ENCODE data around the gene AFF1.
"Not testable (repeated sequence)": the region's sequence is repeated elsewhere in the genome, so short reads cannot be mapped to it uniquely, and the experiment has no call there.

AFF1 gene

DNA sequence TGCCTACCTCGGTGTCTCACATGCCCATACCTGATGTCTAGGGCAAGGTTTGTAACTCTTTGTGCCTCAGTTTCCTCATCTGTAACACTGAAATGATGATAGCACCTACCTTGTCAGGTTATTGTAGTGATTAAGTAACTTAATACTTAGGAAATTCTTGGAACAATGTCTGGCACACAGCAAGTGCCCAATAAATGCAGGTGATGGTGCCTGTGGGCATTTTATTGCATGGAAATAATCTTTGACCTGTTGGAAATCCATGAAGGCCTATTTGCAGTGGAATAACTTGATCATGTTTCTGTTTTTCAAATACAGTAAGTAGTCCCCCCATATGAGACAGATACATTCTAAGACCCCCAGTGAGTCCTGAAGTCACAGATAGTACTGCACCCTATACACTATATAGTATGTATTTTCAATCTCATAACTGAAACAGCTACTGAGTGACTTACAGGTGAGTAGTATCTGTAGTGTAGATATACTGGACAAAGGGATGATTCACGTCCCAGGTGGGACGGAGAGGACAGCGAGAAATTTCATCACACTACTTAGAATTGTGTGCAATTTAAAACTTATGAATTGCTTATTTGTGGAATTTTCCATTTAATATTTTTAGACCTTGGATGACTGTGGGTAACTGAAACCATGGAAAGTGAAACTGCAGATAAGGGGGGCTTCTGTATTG, 42.1 kb downstream of the AFF1 start:
- TF ChIP-seq CTCF (IDR thresholded peaks at IDR 0.05; ENCODE audit: borderline replicate concordance, control extremely low read depth, extremely low read depth, insufficient read depth, missing control alignments) = no peak
- DNase-seq (ENCODE audit: low spot score) = no peak
- in situ Hi-C loops (cut with MboI; ENCODE audit: low sequenced_read_pairs, unreplicated experiment) = no loop called here

GRCh38 chr4:86977621-86978184, 42.9 kb downstream of the AFF1 start:
- in situ Hi-C loops (cut with MboI; ENCODE audit: low sequenced_read_pairs, unreplicated experiment) = no loop called here
- TF ChIP-seq CTCF (IDR thresholded peaks at IDR 0.05; ENCODE audit: borderline replicate concordance, control extremely low read depth, extremely low read depth, insufficient read depth, missing control alignments) = no peak
- peak; percentile 43 for DNase-seq (ENCODE audit: low spot score)

- in situ Hi-C loops (cut with MboI; ENCODE audit: low sequenced_read_pairs, unreplicated experiment) = no loop called here
- no peak for TF ChIP-seq CTCF (IDR thresholded peaks at IDR 0.05; ENCODE audit: borderline replicate concordance, control extremely low read depth, extremely low read depth, insufficient read depth, missing control alignments)
- DNase-seq (ENCODE audit: low spot score) = no peak
Measured at GRCh38 chr4:86978709-86979108, 43.9 kb downstream of the AFF1 start.

DNA sequence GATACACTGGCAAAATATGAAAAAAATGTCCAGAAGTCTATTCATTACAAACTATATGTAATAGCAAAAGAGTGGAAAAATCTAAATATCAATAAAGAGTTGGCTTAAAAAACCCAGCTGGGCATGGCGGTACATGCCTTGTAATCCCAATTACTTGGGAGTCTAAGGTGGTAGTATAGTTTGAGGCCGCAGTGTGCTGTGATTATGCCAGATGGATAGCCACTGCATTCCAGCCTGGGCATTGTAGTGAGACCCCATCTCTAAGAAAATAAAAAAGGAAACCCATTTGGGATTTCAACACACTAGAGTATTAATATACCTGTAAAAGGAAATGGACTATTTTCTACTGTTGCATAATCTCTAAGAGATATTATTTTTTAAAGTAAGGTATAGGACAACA, 45.4 kb downstream of the AFF1 start:
- in situ Hi-C loops (cut with MboI; ENCODE audit: low sequenced_read_pairs, unreplicated experiment) = no loop called here
- TF ChIP-seq CTCF (IDR thresholded peaks at IDR 0.05; ENCODE audit: borderline replicate concordance, control extremely low read depth, extremely low read depth, insufficient read depth, missing control alignments) = no peak
- DNase-seq (ENCODE audit: low spot score) = no peak

DNA sequence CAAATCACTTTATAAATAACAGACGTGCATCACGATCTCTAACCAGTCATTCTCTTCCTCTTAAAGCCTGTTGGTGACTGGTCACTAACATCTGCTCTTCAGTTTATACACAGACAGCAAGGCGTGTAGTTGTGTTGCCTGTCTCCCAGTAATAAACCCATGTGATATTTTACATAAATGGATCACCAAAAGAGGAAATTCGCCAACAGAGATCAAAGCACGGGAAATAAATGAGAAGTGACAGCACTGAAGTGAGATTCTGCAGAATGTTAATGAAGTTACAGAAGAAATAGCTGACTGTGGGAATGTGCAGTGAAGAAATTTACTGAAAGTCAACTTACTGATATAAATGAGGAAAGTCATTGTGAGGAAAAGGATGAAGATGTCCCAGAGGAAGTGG, 47.0 kb downstream of the AFF1 start:
- no peak for DNase-seq (ENCODE audit: low spot score)
- in situ Hi-C loops (cut with MboI; ENCODE audit: low sequenced_read_pairs, unreplicated experiment) = no loop called here
- no peak for TF ChIP-seq CTCF (IDR thresholded peaks at IDR 0.05; ENCODE audit: borderline replicate concordance, control extremely low read depth, extremely low read depth, insufficient read depth, missing control alignments)

DNA sequence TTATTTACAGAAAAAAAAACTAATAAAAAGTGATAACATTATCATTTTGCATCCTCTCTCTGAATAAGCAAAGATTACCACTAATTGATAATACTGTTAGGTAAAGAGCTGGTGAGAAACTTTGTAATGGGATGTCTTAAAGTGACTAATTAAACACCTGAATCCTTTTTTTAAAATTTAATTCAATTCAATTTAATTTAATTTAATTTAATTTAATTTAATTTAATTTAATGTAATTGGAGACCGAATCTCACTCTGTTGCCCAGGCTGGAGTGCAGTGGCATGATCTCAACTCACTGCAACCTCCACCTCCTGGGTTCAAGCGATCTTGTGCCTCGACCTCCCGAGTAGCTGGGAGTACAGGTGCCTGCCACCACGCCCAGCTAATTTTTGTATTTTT, 51.0 kb downstream of the AFF1 start:
- in situ Hi-C loops (cut with MboI; ENCODE audit: low sequenced_read_pairs, unreplicated experiment); DNase-seq (ENCODE audit: low spot score): not testable (repeated sequence)

- DNase-seq (ENCODE audit: low spot score); in situ Hi-C loops (cut with MboI; ENCODE audit: low sequenced_read_pairs, unreplicated experiment): not testable (repeated sequence)
Measured at GRCh38 chr4:86989658-86990057, 54.8 kb downstream of the AFF1 start.

GRCh38 chr4:86990510-86990909, 55.7 kb downstream of the AFF1 start:
- no peak for TF ChIP-seq CTCF (IDR thresholded peaks at IDR 0.05; ENCODE audit: borderline replicate concordance, control extremely low read depth, extremely low read depth, insufficient read depth, missing control alignments)
- DNase-seq (ENCODE audit: low spot score) = no peak
- in situ Hi-C loops (cut with MboI; ENCODE audit: low sequenced_read_pairs, unreplicated experiment) = no loop called here
